Smooth muscle cell (in vitro differentiated cells): Measurements from ENCODE around the gene LIPC. TPM values are rescaled to one million over a fixed set of nuclear protein-coding genes. Genes with fewer than 3 reads are reported as not detected.

Experiments
- DNase-seq: peaks from one replicate; lab custom pipeline; 2025; ENCODE audit not compliant: unreplicated experiment; lab: John Stamatoyannopoulos, UW
- H2AFZ ChIP-seq: fragments of 200-600 bp; sonication (generic); 2 replicates; pipeline ENCODE4 v1.6.0; 2016; ENCODE audit warnings: antibody characterized with exemption, low read depth, mild to moderate bottlenecking
- H3F3A ChIP-seq: fragments of 200-600 bp; sonication (generic); 2 replicates; pipeline ENCODE4 v1.6.0; 2017; ENCODE audit warnings: antibody characterized with exemption, low read depth
- H3K27ac ChIP-seq: fragments of 200-600 bp; sonication (generic); 2 replicates; pipeline ENCODE4 v1.5.1; 2016; ENCODE audit warnings: low read depth, mild to moderate bottlenecking
- H3K27me3 ChIP-seq: fragments of 200-600 bp; sonication (generic); 2 replicates; pipeline ENCODE4 v1.6.1; 2016; ENCODE audit warnings: low read depth, mild to moderate bottlenecking
- H3K36me3 ChIP-seq: fragments of 200-600 bp; sonication (generic); 2 replicates; pipeline ENCODE4 v1.5.1; 2016; ENCODE audit warnings: low read depth
- H3K4me1 ChIP-seq: fragments of 200-600 bp; sonication (generic); 2 replicates; pipeline ENCODE4 v1.5.1; 2016; ENCODE audit warnings: low read depth
- H3K4me2 ChIP-seq: fragments of 200-600 bp; sonication (generic); 2 replicates; pipeline ENCODE4 v1.6.0; 2016; ENCODE audit warnings: mild to moderate bottlenecking
- H3K4me3 ChIP-seq: fragments of 200-600 bp; sonication (generic); 2 replicates; pipeline ENCODE4 v1.5.1; 2016; ENCODE audit warnings: mild to moderate bottlenecking
- H3K79me2 ChIP-seq: fragments of 200-600 bp; sonication (generic); 2 replicates; pipeline ENCODE4 v1.6.0; 2016; ENCODE audit warnings: low read depth, mild to moderate bottlenecking
- H3K9ac ChIP-seq: fragments of 200-600 bp; sonication (generic); 2 replicates; pipeline ENCODE4 v1.6.0; 2016; ENCODE audit warnings: low read depth
- H3K9me3 ChIP-seq: fragments of 200-600 bp; sonication (generic); replicated peaks from 2 replicates; pipeline ENCODE4 v1.5.1; 2016; ENCODE audit warnings: low read depth
- H4K20me1 ChIP-seq: fragments of 200-600 bp; sonication (generic); 2 replicates; pipeline ENCODE4 v1.6.0; 2016; ENCODE audit warnings: low read depth
- CTCF ChIP-seq: fragments of 200-600 bp; sonication (generic); IDR thresholded peaks from 2 replicates; pipeline ENCODE4 v1.5.1; 2017; ENCODE audit warnings: borderline replicate concordance, mild to moderate bottlenecking, antibody characterized with exemption; ENCODE audit not compliant: insufficient read depth, poor library complexity, severe bottlenecking
- WGBS: methylation state at CpG from one replicate; pipeline ENCODE4 v1.1.7; 2016; ENCODE audit warnings: low lambda C conversion rate; 5-methylcytosine and 5-hydroxymethylcytosine counted together
- polyA plus RNA-seq: library from polyadenylated mRNA; unstranded; fragments of >200 nt; fragmentation: Nextera tagmentation; extraction: Ambion mirVana; gene quantifications from 2 replicates; pipeline ENCODE4 v1.2.1, GENCODE V29; 2016
- total RNA-seq: library from RNA; depleted of rRNA; stranded (reverse); fragments of >200 nt; gene quantifications from 2 replicates; pipeline ENCODE4 v1.2.3, GENCODE V29; 2014

LIPC gene
- total and polyA plus RNA-seq, 2 experiments from 2014 or later: not detected

- Histone ChIP-seq H3K4me3 (no peak overlapping the region), H3K9me3 (no peaks in the 10 kb centered on the region), H3K36me3 (no peaks in the 10 kb centered on the region), H3K4me1 (peaks cover 4% of the 10 kb centered on the region), H3F3A (no peaks in the 10 kb centered on the region), H3K4me2 (no peak overlapping the region), H2AFZ (no peak overlapping the region), H3K9ac (no peak overlapping the region), H3K79me2 (no peaks in the 10 kb centered on the region), H4K20me1 (no peaks in the 10 kb centered on the region), H3K27me3 (no peaks in the 10 kb centered on the region), H3K27ac (no peak overlapping the region)
- DNase-seq: no peak
- 97% methylated on average over 4 of the region's 4 CpGs for WGBS
- TF ChIP-seq CTCF: no peak
Measured at GRCh38 chr15:58403581-58403980, 28.2 kb upstream of the LIPC start.

DNA sequence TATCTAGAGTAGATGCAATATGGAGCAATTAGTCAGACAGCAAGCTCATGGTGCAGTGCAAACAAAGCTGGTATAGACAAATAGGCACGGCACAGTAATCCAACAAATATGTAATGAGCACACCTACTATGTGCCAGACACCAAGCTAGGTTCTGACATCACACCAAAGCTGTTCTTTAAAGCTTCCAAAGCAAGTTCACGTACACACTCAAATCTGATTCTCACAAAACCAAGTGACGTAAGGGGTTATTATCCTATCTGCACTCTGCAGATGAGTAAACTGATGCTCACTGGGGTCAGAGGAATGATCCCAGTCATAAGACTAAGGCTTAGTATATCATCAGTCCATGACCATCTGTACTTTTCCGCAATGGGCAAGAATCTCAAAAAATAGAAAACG is 27.8 kb upstream of the LIPC start:
- H3K4me3 ChIP-seq: no peak overlapping the region
- no peaks in the 10 kb centered on the region for H3K9me3 ChIP-seq
- DNase-seq: no peak
- no peaks in the 10 kb centered on the region for H3F3A ChIP-seq
- H3K36me3 ChIP-seq: no peaks in the 10 kb centered on the region
- no peak overlapping the region for H3K4me2 ChIP-seq
- no peaks in the 10 kb centered on the region for H4K20me1 ChIP-seq
- no peak overlapping the region for H2AFZ ChIP-seq
- no peak for TF ChIP-seq CTCF
- H3K9ac ChIP-seq: no peak overlapping the region
- no peak overlapping the region for H3K27ac ChIP-seq
- H3K27me3 ChIP-seq: no peaks in the 10 kb centered on the region
- WGBS: 86% methylated on average over 5 of the region's 5 CpGs
- H3K4me1 ChIP-seq: peaks cover 4% of the 10 kb centered on the region
- no peaks in the 10 kb centered on the region for H3K79me2 ChIP-seq

DNA sequence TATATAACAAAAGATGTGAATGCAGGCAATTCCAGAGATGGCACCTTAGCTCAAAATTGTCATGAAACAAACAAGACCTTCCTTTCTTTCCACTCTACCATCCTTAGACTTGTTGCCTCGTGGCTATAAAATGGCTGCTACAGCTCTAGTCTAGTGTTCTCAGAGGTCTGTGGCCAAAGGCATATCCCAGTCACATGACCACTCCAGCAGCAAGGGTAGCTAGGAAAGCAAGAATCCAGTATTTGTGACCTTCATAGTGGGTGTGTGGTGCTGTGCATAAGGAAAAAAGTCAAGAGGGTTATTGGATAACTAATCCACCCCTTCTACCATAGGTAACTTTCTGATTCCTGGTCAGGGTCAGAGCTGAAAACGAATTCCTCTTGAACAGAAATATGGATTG is 27.1 kb upstream of the LIPC start:
- Histone ChIP-seq H3K4me3 (no peak overlapping the region), H3K9me3 (no peaks in the 10 kb centered on the region), H3K27ac (no peak overlapping the region), H3K4me1 (peaks cover 4% of the 10 kb centered on the region), H3F3A (no peaks in the 10 kb centered on the region), H3K9ac (no peak overlapping the region), H3K36me3 (no peaks in the 10 kb centered on the region), H3K27me3 (no peaks in the 10 kb centered on the region), H2AFZ (no peak overlapping the region), H3K4me2 (no peak overlapping the region), H3K79me2 (no peaks in the 10 kb centered on the region), H4K20me1 (no peaks in the 10 kb centered on the region)
- no peak for TF ChIP-seq CTCF
- no peak for DNase-seq
- 88% methylated on average over 2 of the region's 2 CpGs for WGBS

- DNase-seq: no peak
- H3K4me3 ChIP-seq: no peak overlapping the region
- H3K4me1 ChIP-seq: peaks cover 4% of the 10 kb centered on the region
- H3K79me2 ChIP-seq: no peaks in the 10 kb centered on the region
- no peak overlapping the region for H3K9ac ChIP-seq
- H3K9me3 ChIP-seq: no peaks in the 10 kb centered on the region
- H3K36me3 ChIP-seq: no peaks in the 10 kb centered on the region
- no peaks in the 10 kb centered on the region for H4K20me1 ChIP-seq
- no peak overlapping the region for H3K4me2 ChIP-seq
- no peak overlapping the region for H2AFZ ChIP-seq
- no peak overlapping the region for H3K27ac ChIP-seq
- no peaks in the 10 kb centered on the region for H3K27me3 ChIP-seq
- WGBS: 91% methylated on average over 3 of the region's 3 CpGs
- no peaks in the 10 kb centered on the region for H3F3A ChIP-seq
- TF ChIP-seq CTCF: no peak
Measured at GRCh38 chr15:58405865-58406264, 25.9 kb upstream of the LIPC start.
